Parathyroid adenoma (tissue), 2 donors: Measurements from ENCODE around the gene ZBTB39.

Experiments
- H2AFZ ChIP-seq: fragments of 300-600 bp; sonication (generic); one replicate; pipeline ENCODE4 v1.7.0; 2017; ENCODE audit warnings: antibody characterized with exemption, mild to moderate bottlenecking
- H3K27ac ChIP-seq: fragments of 300-600 bp; sonication (generic); one replicate; pipeline ENCODE4 v1.7.0; 2017
- H3K27me3 ChIP-seq: fragments of 300-600 bp; sonication (generic); one replicate; pipeline ENCODE4 v1.7.0; 2017; ENCODE audit warnings: low read length; ENCODE audit not compliant: control insufficient read depth, insufficient read depth
- H3K36me3 ChIP-seq: fragments of 300-600 bp; sonication (generic); one replicate; pipeline ENCODE4 v1.7.0; 2017; ENCODE audit warnings: low read length; ENCODE audit not compliant: control insufficient read depth, insufficient read depth
- H3K4me1 ChIP-seq: fragments of 300-600 bp; sonication (generic); one replicate; pipeline ENCODE4 v1.7.0; 2017; ENCODE audit warnings: control low read depth
- H3K4me2 ChIP-seq: fragments of 300-600 bp; sonication (generic); one replicate; pipeline ENCODE4 v1.7.0; 2017; ENCODE audit warnings: low read length
- H3K4me3 ChIP-seq: fragments of 300-600 bp; sonication (generic); one replicate; pipeline ENCODE4 v1.7.0; 2017; ENCODE audit warnings: low read depth, low read length
- H3K79me2 ChIP-seq: fragments of 300-600 bp; sonication (generic); one replicate; pipeline ENCODE4 v1.7.0; 2017; ENCODE audit warnings: control low read depth
- H3K9ac ChIP-seq: fragments of 300-600 bp; sonication (generic); one replicate; pipeline ENCODE4 v1.7.0; 2017; ENCODE audit warnings: mild to moderate bottlenecking
- H3K9me3 ChIP-seq: fragments of 300-600 bp; sonication (generic); one replicate; pipeline ENCODE4 v1.7.0; 2017; ENCODE audit warnings: low read length; ENCODE audit not compliant: control insufficient read depth
- TF ChIP-seq, protein P1 (sequence below): fragments of 300-600 bp; sonication (generic); IDR thresholded peaks from one replicate; pipeline ENCODE4 v1.7.0; 2017; ENCODE audit warnings: antibody characterized with exemption, mild to moderate bottlenecking
- donor health status: primary hyperparathyroidism.

Gene ZBTB39

DNA sequence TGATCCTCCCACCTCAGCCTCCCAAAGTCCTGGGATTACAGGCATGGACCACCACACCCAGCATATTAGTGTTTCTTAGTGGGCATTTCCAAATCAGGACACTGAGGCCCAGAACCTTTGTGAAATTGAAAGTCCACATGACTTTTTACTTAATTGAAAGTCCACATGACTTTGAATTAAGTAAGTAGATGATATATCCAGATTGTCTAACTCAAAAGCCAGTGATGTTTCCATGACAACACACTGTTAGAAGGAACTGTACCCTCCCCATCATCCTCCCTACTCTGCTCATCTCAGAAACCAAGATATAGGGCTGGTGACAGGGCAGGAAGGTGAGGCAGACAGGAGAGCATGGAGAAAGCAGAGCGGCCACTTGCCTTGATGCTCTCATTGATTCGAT is 36.3 kb upstream of the ZBTB39 start:
- Histone ChIP-seq H3K79me2 (no peaks in the 10 kb centered on the region), H3K4me1 (no peaks in the 10 kb centered on the region), H3K9me3 (no peaks in the 10 kb centered on the region), H3K4me2 (no peak overlapping the region), H3K36me3 (no peaks in the 10 kb centered on the region), H3K4me3 (no peak overlapping the region), H3K27me3 (no peaks in the 10 kb centered on the region), H3K27ac (no peak overlapping the region), H2AFZ (no peak overlapping the region), H3K9ac (no peak overlapping the region)
- TF ChIP-seq, protein P1, sequence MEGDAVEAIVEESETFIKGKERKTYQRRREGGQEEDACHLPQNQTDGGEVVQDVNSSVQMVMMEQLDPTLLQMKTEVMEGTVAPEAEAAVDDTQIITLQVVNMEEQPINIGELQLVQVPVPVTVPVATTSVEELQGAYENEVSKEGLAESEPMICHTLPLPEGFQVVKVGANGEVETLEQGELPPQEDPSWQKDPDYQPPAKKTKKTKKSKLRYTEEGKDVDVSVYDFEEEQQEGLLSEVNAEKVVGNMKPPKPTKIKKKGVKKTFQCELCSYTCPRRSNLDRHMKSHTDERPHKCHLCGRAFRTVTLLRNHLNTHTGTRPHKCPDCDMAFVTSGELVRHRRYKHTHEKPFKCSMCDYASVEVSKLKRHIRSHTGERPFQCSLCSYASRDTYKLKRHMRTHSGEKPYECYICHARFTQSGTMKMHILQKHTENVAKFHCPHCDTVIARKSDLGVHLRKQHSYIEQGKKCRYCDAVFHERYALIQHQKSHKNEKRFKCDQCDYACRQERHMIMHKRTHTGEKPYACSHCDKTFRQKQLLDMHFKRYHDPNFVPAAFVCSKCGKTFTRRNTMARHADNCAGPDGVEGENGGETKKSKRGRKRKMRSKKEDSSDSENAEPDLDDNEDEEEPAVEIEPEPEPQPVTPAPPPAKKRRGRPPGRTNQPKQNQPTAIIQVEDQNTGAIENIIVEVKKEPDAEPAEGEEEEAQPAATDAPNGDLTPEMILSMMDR, result no peak

DNA sequence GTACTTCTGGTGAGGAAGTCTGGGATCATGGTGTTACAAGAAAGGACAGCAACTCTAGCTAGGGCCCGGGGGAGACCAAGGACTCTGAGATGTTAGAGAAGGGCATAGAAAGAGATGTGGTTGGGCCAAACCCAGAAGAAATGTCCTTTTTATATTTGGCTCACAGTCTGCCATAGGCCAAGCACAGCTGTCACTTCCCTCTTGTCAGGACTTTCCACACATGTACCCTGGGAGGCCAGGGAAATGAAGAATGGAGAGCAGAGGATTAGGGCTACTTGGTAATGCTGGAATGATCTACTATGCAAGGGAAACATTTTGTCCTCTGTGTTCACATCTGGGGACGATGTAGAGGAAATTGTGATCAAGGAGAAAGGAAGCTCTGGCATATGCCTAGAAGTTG is 34.4 kb upstream of the ZBTB39 start:
- Histone ChIP-seq H3K9me3 (no peaks in the 10 kb centered on the region), H3K4me2 (no peak overlapping the region), H3K79me2 (no peaks in the 10 kb centered on the region), H3K27me3 (no peaks in the 10 kb centered on the region), H3K4me3 (no peak overlapping the region), H3K36me3 (no peaks in the 10 kb centered on the region), H3K9ac (no peak overlapping the region), H3K4me1 (no peaks in the 10 kb centered on the region), H2AFZ (no peak overlapping the region), H3K27ac (no peak overlapping the region)
- TF ChIP-seq, protein P1, result no peak

DNA sequence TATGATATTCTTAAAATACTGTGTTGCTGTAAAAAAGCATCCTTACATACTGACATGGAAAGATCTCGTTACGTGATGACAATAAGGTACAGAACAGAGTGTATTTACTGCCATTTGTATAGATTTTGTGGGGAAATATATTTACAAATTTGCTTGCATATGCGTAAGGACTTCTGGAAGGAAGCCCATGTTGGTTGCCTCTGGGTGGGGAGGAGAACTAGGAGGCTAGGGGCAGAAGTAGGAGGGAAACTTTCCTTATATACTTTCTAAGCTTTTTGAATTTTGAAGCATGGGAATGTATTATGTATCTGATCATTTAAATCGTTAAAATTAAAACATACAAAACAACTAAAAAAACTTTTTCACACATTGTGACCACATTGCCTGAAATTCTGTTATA is 33.9 kb upstream of the ZBTB39 start:
- no peaks in the 10 kb centered on the region for H3K79me2 ChIP-seq
- H3K4me1 ChIP-seq, result no peaks in the 10 kb centered on the region
- H3K27ac ChIP-seq, result no peak overlapping the region
- no peak overlapping the region for H2AFZ ChIP-seq
- no peaks in the 10 kb centered on the region for H3K9me3 ChIP-seq
- TF ChIP-seq, protein P1, result no peak
- H3K9ac ChIP-seq, result no peak overlapping the region
- H3K4me3 ChIP-seq, result no peak overlapping the region
- no peaks in the 10 kb centered on the region for H3K36me3 ChIP-seq
- H3K27me3 ChIP-seq, result no peaks in the 10 kb centered on the region
- no peak overlapping the region for H3K4me2 ChIP-seq

DNA sequence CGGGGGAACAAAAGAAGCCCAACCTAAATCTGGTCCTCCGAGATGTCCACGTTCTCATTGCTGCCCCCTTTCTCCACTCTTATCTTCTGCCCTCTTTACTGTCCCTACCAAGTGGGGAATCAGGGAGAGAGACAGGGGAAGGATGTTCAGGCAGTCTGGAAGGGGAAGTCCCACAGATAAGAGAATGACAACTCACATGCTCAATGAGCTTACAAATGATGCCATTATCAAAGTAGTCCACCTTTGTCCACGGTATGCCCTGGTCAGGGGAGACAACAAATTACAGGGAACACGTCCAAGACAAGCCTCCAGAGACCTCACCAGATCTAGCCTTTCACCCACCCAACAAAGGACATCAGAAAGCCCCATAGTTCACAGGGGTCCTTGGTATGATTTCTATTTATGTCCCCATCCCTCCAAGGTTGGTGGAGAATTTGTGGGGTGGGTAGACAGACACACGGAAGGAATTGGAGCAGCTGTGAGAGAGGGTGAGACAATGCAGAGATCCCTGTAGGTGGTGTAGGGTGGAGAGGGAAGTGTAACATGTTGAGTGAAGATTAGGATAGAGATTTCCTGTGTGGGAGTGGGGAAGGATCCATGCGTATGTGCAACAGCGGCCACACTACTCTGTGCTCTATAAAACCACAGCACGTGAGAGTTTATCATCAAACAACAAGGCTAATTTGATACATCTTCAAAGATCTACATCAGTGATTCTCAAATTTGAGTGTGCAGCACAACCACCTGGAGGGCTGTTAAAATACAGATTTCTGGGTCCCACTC is 32.9 kb upstream of the ZBTB39 start:
- Histone ChIP-seq H3K79me2 (no peaks in the 10 kb centered on the region), H3K4me3 (no peak overlapping the region), H3K36me3 (no peaks in the 10 kb centered on the region), H3K27ac (no peak overlapping the region), H3K4me1 (no peaks in the 10 kb centered on the region), H3K9me3 (no peaks in the 10 kb centered on the region), H2AFZ (no peak overlapping the region), H3K4me2 (no peak overlapping the region), H3K27me3 (no peaks in the 10 kb centered on the region), H3K9ac (no peak overlapping the region)
- TF ChIP-seq, protein P1, result no peak

DNA sequence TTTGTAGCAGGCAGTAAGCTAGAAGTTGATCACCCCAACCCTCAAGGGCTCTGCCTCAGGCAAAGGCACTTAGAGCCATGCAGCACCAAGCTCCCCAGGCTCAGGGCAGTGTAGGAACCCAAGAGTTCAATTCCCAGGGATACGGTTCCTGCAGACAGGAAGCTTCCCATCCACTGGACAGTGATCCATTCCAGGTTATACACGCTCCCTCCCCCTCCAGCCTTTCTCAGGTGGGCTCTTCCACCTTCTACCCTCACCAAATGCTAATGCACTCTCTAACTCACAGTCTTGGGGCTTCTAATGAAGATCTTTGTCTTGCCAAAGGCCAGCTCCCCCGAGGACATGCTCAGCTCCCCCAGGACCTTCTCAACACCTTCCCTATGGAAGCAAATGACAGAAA is 30.9 kb upstream of the ZBTB39 start:
- H3K36me3 ChIP-seq, result no peaks in the 10 kb centered on the region
- H3K27me3 ChIP-seq, result no peaks in the 10 kb centered on the region
- H3K4me3 ChIP-seq, result no peak overlapping the region
- no peaks in the 10 kb centered on the region for H3K79me2 ChIP-seq
- H3K9me3 ChIP-seq, result no peaks in the 10 kb centered on the region
- no peak overlapping the region for H3K27ac ChIP-seq
- no peak overlapping the region for H3K9ac ChIP-seq
- H2AFZ ChIP-seq, result no peak overlapping the region
- TF ChIP-seq, protein P1, result no peak
- no peak overlapping the region for H3K4me2 ChIP-seq
- no peaks in the 10 kb centered on the region for H3K4me1 ChIP-seq
